ENCODE measurements around the gene SLC16A10.

DNA sequence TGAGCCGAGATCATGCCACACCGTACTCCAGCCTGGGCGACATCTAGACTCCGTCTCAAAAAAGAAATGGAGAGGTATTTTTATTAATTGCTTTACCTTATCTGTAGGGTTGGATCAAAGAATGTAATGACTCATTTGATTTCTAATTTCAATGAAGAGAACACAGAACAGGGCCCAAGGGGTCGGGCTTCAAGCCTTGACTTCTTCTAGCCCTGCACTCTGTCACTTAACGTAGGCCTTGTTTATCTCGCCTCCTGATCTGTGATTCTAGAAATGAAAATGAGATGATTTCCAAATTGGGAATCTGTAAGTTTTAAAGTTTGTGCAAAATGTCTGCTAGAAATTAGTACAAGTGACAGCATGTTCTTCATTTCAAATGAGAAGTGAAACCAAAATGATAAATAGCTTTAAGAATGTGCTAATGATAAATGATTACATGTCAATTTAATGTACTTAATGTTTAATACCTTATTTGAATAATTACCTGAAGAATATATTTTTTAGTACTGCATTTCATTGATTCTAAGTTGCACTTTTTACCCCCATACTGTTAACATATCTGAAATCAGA is 180.5 kb downstream of the SLC16A10 start:
- TF ChIP-seq, protein P1, sequence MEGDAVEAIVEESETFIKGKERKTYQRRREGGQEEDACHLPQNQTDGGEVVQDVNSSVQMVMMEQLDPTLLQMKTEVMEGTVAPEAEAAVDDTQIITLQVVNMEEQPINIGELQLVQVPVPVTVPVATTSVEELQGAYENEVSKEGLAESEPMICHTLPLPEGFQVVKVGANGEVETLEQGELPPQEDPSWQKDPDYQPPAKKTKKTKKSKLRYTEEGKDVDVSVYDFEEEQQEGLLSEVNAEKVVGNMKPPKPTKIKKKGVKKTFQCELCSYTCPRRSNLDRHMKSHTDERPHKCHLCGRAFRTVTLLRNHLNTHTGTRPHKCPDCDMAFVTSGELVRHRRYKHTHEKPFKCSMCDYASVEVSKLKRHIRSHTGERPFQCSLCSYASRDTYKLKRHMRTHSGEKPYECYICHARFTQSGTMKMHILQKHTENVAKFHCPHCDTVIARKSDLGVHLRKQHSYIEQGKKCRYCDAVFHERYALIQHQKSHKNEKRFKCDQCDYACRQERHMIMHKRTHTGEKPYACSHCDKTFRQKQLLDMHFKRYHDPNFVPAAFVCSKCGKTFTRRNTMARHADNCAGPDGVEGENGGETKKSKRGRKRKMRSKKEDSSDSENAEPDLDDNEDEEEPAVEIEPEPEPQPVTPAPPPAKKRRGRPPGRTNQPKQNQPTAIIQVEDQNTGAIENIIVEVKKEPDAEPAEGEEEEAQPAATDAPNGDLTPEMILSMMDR (IDR thresholded peaks at IDR 0.05; ENCODE audit: poor library complexity): no peak
- no peak for TF ChIP-seq EZH2phosphoT487 (IDR thresholded peaks at IDR 0.05; ENCODE audit: low read depth, severe bottlenecking, unreplicated experiment)
- no peak for TF ChIP-seq EZH2 (IDR thresholded peaks at IDR 0.05; ENCODE audit: borderline replicate concordance)
